Ovary (tissue), 9 donors: ENCODE measurements around the gene CCR2. TPM values are rescaled to one million over a fixed set of nuclear protein-coding genes. Genes with fewer than 3 reads are reported as not detected.

ENCODE experiments used
- DNase-seq, 5 donors: peaks; one replicate each; pipeline ENCODE4 v3.0.0-alpha.2; 2019 to 2020
- H3K27ac ChIP-seq, 2 donors: fragments of 200-600 bp; one replicate each; pipeline versions ENCODE4 v1.5.1 to v1.8.0; 2019 to 2022
- H3K27me3 ChIP-seq: fragments of 200-600 bp; one replicate; pipeline ENCODE4 v1.8.0; 2022
- H3K36me3 ChIP-seq: fragments of 200-600 bp; sonication (generic); one replicate; pipeline ENCODE4 v1.5.1; 2019
- H3K4me1 ChIP-seq: one replicate; pipeline ENCODE4 v1.8.1; 2013; ENCODE audit warnings: mild to moderate bottlenecking, moderate library complexity; ENCODE audit not compliant: insufficient read depth
- H3K4me3 ChIP-seq: fragments of 200-600 bp; sonication (generic); one replicate; pipeline ENCODE4 v1.5.1; 2017
- H3K9me3 ChIP-seq, 2 donors: fragments of 200-600 bp in 1 of 2; sonication (generic) in 1 of 2; one replicate each; pipeline versions ENCODE4 v1.5.1 to v1.8.1; 2013 to 2019; ENCODE audit warnings: mild to moderate bottlenecking in 1 of 2, moderate library complexity in 1 of 2
- CTCF ChIP-seq, 3 donors: fragments of 450-650 bp in 2 of 3; fragments of 200-600 bp in 1 of 3; IDR thresholded peaks; one replicate each; pipeline versions ENCODE4 v1.5.1 to v1.8.0; 2016 to 2022; ENCODE audit warnings: antibody characterized with exemption in 3 of 3, mild to moderate bottlenecking in 1 of 3
- EP300 ChIP-seq: sonication (generic); formaldehyde crosslinking; IDR thresholded peaks from one replicate; pipeline ENCODE4 v1.6.1; 2017; ENCODE audit warnings: antibody characterized with exemption
- POLR2A ChIP-seq: fragments of 450-650 bp; IDR thresholded peaks from one replicate; pipeline ENCODE4 v1.6.1; 2017; ENCODE audit warnings: antibody characterized with exemption, mild to moderate bottlenecking, moderate library complexity
- WGBS, 3 donors: extraction: QIAGEN DNeasy Blood & Tissue Kit in 1 of 3; methylation state at CpG; one replicate each; pipeline versions ENCODE4 v1.1.5 to v1.1.7; 2013 to 2017; 5-methylcytosine and 5-hydroxymethylcytosine counted together
- intact Hi-C, 4 donors: fragments of 100-400 bp; cut with DNase I; formaldehyde crosslinking; loops; one replicate each; pipeline versions ENCODE4 v1.11.0 to v1.15.1; 2022 to 2023
- polyA plus RNA-seq, 2 donors: library from polyadenylated mRNA; stranded (reverse); fragments of 200-250 nt in 1 of 2; fragments of 350-450 nt in 1 of 2; fragmentation: Illumina TruSeq in 1 of 2; extraction: RNeasy Lipid Tissue Mini Kit (QIAGEN cat#74804) in 1 of 2; gene quantifications; one replicate each; pipeline ENCODE4 v1.2.3, GENCODE V29; 2013 to 2014
- total RNA-seq, 7 donors: library from RNA; depleted of rRNA in 2 of 7; stranded (reverse); fragments of >200 nt in 2 of 7; fragmentation: NEBNext Ultra II Directional in 3 of 7; extraction: Animal tissue kit (Norgen Biotek cat#: 25700) in 3 of 7; gene quantifications; one replicate each; pipeline versions ENCODE4 v1.1.0 to v1.2.4, GENCODE V29; 2016 to 2023
- donor health status: DM: no; HTN: no; CAD: no; lungs with moderate emphysema.
- donor health status: DM: no; HTN: no; CAD: no.
- donor health status: Bipolar disorder and iron deficiency.
- donor health status: DM: yes; HTN: yes; CAD: no.
- donor health status: DM: no; HTN: no; CAD: no.
- donor health status: DM: yes; HTN: yes; CAD: no.

Gene CCR2
- total and polyA plus RNA-seq, 9 donors, result 0.34 to 6.0 (median 0.43) TPM

- Histone ChIP-seq H3K27me3 (no peaks in the 10 kb centered on the region), H3K36me3 (no peaks in the 10 kb centered on the region), H3K9me3 (no peaks in the 10 kb centered on the region), H3K4me3 (no peak within 1 kb of the TSS), H3K27ac (no peak within 1 kb of the TSS), H3K4me1 (no peaks in the 10 kb centered on the region)
- 43 to 44% (median 44%) methylated on average over 5 of the region's 5 CpGs for WGBS, 3 donors
- TF ChIP-seq EP300 (no peak), POLR2A (no peak), CTCF (IDR thresholded peaks at IDR 0.05) (no peak)
- intact Hi-C loops, result no loop called here
- no peak for DNase-seq
These were observed 17.1 kb downstream of the CCR2 start, which contains the start of gene CCR5 for GRCh38 chr3:46370839-46371518. Gene CCR5, plus strand, starts transcription at chr3:46370946. Its CDS starts 1,957 bp downstream, at chr3:46372903.

GRCh38 chr3:46371519-46372340 is 17.8 kb downstream of the CCR2 start:
- Histone ChIP-seq H3K36me3 (no peaks in the 10 kb centered on the region), H3K4me1 (no peaks in the 10 kb centered on the region), H3K4me3 (no peak overlapping the region), H3K27me3 (no peaks in the 10 kb centered on the region), H3K9me3 (no peaks in the 10 kb centered on the region), H3K27ac (no peak overlapping the region)
- TF ChIP-seq POLR2A (no peak), EP300 (no peak), CTCF (IDR thresholded peaks at IDR 0.05) (no peak)
- 63 to 84% (median 80%) methylated on average over 10 of the region's 10 CpGs for WGBS, 3 donors
- intact Hi-C loops, result no loop called here
- no peak for DNase-seq

GRCh38 chr3:46372492-46373359 is 18.8 kb downstream of the CCR2 start:
- intact Hi-C loops, result no loop called here
- H3K9me3 ChIP-seq, result no peaks in the 10 kb centered on the region
- H3K27me3 ChIP-seq, result no peaks in the 10 kb centered on the region
- no peaks in the 10 kb centered on the region for H3K4me1 ChIP-seq
- H3K4me3 ChIP-seq, result no peak overlapping the region
- 87 to 88% (median 87%) methylated on average over 9 of the region's 9 CpGs for WGBS, 3 donors
- H3K36me3 ChIP-seq, result no peaks in the 10 kb centered on the region
- H3K27ac ChIP-seq, result no peak overlapping the region
- no peak for DNase-seq
- TF ChIP-seq EP300 (no peak), CTCF (IDR thresholded peaks at IDR 0.05) (no peak), POLR2A (no peak)

- DNase-seq, result no peak
These were observed 20.8 kb downstream of the CCR2 start for GRCh38 chr3:46374755-46375154.

More at GRCh38 chr3:46374755-46375154, 20.8 kb downstream of the CCR2 start:
- Histone ChIP-seq H3K27ac (no peak overlapping the region), H3K4me3 (no peak overlapping the region), H3K4me1 (no peaks in the 10 kb centered on the region), H3K27me3 (no peaks in the 10 kb centered on the region), H3K9me3 (no peaks in the 10 kb centered on the region), H3K36me3 (no peaks in the 10 kb centered on the region)
- 56 to 74% (median 62%) methylated on average over 3 of the region's 3 CpGs for WGBS, 3 donors
- TF ChIP-seq CTCF (IDR thresholded peaks at IDR 0.05), result no peak
- no peak for TF ChIP-seq POLR2A
- no peak for TF ChIP-seq EP300
- intact Hi-C loops, result no loop called here
